GM18499 (cell line): ENCODE data around the gene CLCN5.

Experiments
- ATAC-seq: cut with Tn5 transposase; IDR thresholded peaks from one replicate; pipeline ENCODE4 v1.9.1; 2021; ENCODE audit warnings: moderate number of reproducible peaks; ENCODE audit not compliant: insufficient read depth, unreplicated experiment

Gene CLCN5

DNA sequence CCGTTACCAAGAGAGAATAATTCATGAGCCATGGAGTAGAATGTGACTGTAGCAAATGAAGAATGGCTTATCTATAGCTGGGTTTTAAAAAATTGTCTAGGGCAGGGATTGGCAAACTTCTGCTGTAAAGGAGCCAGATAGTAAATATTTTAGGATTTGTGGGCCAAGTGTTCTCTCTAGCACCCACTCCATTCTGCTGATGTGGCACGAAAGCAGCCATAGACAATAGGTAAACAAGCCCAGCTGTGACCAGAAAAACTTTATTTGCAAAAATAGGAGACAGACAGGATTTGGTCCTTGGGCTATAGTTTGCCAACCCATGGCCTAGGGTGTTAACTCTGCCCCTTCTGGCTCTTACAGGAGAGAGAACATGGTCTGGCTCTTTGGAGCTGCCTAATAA, 151.2 kb downstream of the CLCN5 start:
- no peak for ATAC-seq

GRCh38 chrX:50075630-50076339, 153.4 kb downstream of the CLCN5 start:
- no peak for ATAC-seq

DNA sequence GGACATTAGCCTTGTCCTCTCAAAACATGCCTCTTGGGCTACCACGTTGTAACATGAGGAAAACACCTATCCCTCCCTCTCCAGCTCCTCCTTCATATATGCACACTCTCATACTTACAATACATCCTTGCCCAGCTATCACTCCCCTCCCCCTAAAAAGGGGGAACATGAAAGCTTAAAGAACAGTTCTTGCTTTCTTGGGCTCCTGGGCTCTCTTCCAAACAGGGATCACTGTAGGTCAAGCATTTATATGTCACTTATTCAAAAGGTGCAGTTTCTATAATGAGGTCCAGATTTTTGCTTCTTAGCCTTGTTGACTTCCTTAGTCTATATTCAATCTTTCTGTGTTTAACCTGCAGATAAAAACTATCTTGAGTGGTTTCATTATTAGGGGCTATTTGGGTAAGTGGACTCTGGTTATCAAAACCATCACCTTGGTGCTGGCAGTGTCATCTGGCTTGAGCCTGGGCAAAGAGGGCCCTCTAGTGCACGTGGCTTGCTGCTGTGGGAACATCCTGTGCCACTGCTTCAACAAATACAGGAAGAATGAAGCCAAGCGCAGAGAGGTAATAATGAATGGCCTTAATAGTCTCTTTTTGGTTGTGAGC, 159.0 kb downstream of the CLCN5 start:
- ATAC-seq: no peak

GRCh38 chrX:50082741-50083140, 160.3 kb downstream of the CLCN5 start:
- ATAC-seq: no peak

DNA sequence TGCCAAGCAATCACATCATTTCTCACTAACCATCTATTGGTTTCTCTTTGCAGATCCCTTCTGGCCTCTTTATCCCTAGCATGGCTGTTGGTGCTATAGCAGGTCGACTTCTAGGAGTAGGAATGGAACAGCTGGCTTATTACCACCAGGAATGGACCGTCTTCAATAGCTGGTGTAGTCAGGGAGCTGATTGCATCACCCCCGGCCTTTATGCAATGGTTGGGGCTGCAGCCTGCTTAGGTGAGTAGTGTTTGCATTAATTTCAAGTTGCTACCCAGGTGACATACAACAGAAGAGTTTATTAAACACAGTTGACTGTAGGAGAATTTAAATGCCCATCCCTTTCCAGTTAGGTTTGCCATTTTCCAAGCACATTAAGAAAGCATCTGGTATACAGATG, 166.2 kb downstream of the CLCN5 start:
- no peak for ATAC-seq

- no peak for ATAC-seq
These were observed 171.2 kb downstream of the CLCN5 start for GRCh38 chrX:50093625-50094024.

- no peak for ATAC-seq
These were observed 174.7 kb downstream of the CLCN5 start for GRCh38 chrX:50097071-50097470.

GRCh38 chrX:50098241-50098640, 175.8 kb downstream of the CLCN5 start:
- ATAC-seq: no peak

GRCh38 chrX:50098749-50099148, 176.4 kb downstream of the CLCN5 start:
- ATAC-seq: no peak

GRCh38 chrX:50099331-50099730, 176.9 kb downstream of the CLCN5 start:
- no peak for ATAC-seq

DNA sequence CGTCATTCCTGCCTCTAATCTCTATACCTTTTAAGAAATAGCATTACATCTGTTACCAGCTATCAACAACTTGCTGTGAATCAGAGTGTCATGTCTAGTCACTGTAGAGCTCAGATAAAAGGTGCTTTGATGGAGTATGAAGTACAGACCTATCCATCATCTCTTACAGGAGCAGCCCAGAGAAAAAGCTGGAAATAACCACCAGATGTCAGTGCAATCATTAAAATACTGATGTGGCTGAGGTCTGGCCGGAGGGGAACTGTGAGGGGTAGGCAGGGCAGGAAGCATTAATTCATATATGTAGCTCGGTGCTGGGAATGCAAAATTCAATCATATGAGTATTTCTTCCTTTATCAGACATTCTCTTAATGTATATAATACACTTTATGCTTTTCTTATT, 177.8 kb downstream of the CLCN5 start:
- no peak for ATAC-seq

DNA sequence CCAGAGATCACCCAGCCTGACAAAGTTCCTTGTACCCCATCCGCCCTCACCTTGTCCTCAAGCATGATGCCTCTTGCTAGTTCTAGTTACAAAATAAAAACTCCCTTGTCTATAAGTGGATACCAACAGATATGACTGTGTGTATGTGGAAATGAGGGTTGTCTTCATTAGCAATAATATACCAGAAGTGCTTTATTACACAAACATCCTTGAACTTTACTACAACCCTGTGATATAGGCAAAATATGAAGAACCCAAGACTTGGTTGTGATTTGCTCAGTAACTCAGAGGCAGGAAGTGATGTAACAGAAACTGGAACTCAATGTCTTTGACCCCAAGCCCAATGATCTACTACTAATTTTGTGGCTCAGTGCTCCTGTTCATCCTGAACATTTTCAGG, 180.8 kb downstream of the CLCN5 start:
- no peak for ATAC-seq

DNA sequence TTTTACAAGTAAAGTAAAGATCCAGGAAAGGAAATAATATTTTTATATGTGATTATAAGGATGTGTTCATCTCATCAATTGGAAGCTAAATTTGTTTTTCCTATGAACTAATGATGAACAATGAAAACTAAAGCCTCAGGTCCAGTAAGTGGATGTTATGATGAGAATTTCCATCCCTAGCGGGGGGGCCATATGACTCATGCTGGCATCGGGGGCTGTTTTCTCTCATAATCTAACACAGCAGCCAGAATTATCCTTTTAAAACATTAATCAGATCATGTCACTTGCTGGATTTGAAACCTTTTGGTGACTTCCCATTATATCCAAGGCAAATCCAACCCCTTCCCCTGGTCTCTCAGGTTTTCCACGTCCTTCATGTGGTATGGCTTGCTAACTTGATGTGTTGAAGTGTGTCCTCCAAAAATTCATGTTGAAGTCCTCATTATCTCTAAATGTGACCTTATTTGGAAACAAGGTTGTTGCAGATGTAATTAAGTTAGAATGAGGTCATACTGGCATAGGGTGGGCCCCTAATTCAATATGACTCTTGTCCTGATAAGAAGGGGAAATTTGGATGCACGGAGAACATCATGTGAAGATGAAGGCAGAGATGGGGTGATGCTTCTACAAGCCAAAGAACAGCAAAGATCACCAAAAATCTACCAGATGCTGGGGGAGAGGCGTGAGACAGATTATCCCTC, 181.6 kb downstream of the CLCN5 start:
- no peak for ATAC-seq

GRCh38 chrX:50106051-50106675, 183.8 kb downstream of the CLCN5 start:
- ATAC-seq: no peak

- no peak for ATAC-seq
These were observed 185.1 kb downstream of the CLCN5 start for GRCh38 chrX:50107470-50107869.

- no peak for ATAC-seq
These were observed 185.9 kb downstream of the CLCN5 start for GRCh38 chrX:50108264-50108663.

DNA sequence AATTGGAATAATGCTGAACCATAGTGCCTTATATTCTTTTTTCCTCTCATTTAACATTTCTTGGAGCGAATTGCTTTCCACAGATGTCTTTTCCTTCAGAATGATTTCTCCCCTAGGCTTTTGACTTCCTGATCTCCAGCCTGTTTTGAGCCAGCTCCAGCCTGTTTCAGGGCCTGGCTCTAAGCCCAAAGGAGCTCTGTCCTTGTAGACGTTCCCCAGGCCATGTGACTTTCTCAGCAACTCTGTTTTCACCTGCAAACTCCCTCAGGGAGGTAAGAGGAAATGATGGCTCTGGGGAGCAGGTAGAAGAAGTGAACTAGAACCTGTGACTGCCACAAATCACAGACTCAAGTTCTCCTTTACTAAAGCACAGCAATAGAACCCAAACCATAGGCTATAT, 189.3 kb downstream of the CLCN5 start:
- no peak for ATAC-seq

DNA sequence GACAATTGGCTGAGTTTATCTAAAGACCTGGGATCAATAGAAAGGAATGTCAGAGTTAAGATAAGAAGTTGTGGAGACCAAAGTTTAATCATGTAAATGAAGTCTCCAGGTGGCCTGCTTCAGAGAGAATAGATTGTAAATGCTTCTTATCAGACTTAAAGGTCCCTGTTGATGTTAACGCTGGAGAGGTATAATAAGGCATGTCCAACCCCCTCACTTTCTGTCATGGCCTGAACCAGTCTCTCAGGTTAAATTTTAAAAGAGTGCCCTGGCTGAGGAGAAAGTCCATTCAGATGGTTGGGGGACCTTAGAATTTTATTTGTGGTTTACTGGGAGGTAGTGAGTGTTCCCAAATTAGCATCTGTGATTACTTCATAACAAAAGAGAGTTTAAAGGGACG, 191.7 kb downstream of the CLCN5 start:
- ATAC-seq: no peak

DNA sequence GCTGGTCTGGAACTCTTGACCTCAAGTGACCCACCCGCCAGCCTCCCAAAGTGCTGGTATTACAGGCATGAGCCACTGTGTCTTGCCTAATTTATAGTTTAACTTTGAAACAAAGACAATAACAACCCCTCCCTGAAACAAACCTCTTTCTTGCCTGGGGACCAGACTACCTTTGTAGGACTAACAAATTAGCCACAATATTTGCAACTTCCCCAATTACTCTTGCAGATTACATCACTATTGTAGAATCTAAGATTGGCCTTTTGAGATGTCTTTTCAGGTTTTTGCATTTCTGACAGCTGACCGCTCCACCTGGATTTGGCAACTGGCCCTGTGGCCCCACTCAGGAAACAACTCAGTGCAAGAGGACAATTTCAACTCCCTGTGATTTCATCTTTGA, 193.6 kb downstream of the CLCN5 start:
- no peak for ATAC-seq

GRCh38 chrX:50117476-50117875, 195.1 kb downstream of the CLCN5 start:
- no peak for ATAC-seq

GRCh38 chrX:50125480-50125879, 203.1 kb downstream of the CLCN5 start:
- no peak for ATAC-seq
